Central memory CD8-positive, alpha-beta T cell (primary cell): ENCODE results near the gene TRIM37.

Source experiments
- ATAC-seq: fragments of 150-1000 bp; cut with Tn5 transposase; replicated peaks from 2 replicates; pipeline ENCODE4 v1.10.0; 2022; ENCODE audit warnings: mild to moderate bottlenecking, moderate FRiP score, moderate number of reproducible peaks; ENCODE audit not compliant: poor library complexity, severe bottlenecking; ENCODE audit errors: extremely low read depth
- DNase-seq, 2 donors: peaks; one replicate each; pipeline ENCODE4 v3.0.0; 2021; ENCODE audit warnings: low spot score in 2 of 2
- H3K27ac Mint-ChIP-seq: one replicate; pipeline ENCODE4 v1.8.0; 2022; ENCODE audit warnings: low read depth, mild to moderate bottlenecking, moderate library complexity, mixed read lengths
- H3K27me3 Mint-ChIP-seq: one replicate; pipeline ENCODE4 v1.8.0; 2022; ENCODE audit warnings: mixed read lengths
- H3K36me3 Mint-ChIP-seq: one replicate; pipeline ENCODE4 v1.8.0; 2022; ENCODE audit warnings: mild to moderate bottlenecking, moderate library complexity, mixed read lengths; ENCODE audit not compliant: insufficient read depth
- H3K4me1 Mint-ChIP-seq: one replicate; pipeline ENCODE4 v1.8.0; 2022; ENCODE audit warnings: mixed read lengths
- H3K4me3 Mint-ChIP-seq: one replicate; pipeline ENCODE4 v1.8.0; 2022; ENCODE audit warnings: mild to moderate bottlenecking, moderate library complexity, mixed read lengths
- H3K9me3 Mint-ChIP-seq: one replicate; pipeline ENCODE4 v1.8.0; 2022; ENCODE audit warnings: mixed read lengths

TRIM37 gene

DNA sequence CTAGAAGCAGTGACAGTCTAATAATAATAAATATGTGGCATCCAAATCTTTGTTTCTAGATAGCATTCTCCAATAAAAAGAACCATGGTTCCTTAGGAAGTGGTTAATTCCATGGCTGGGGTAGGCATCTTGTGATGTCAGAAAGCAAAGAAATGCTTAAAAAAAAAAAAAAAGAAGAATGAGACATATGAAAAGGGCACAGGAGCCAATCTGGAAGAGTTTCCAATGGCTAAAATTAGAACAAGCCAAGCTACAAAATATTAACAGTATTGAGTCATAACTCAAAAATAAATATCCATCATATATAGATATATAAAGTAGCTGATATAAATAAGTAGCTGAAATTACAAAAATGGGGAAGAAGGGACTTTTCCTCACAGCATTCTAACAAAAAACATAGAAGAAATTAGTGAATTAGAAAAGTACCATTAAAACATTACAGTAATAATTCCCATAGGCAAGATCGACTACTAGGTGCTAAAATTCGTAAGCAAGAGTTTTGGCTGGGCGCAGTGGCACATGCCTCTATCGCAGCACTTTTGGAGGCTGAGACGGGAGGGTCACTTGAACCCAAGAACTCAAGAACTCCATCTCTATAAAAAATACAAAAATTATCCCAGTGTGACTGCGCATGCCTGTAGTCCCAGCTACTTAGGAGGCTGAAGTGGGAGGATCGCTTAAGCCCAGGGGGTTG lies 111.3 kb downstream of the TRIM37 start:
- ATAC-seq (no peak), DNase-seq (no peak)
- H3K36me3 Mint-ChIP-seq = peaks cover 11% of the 10 kb centered on the region

DNA sequence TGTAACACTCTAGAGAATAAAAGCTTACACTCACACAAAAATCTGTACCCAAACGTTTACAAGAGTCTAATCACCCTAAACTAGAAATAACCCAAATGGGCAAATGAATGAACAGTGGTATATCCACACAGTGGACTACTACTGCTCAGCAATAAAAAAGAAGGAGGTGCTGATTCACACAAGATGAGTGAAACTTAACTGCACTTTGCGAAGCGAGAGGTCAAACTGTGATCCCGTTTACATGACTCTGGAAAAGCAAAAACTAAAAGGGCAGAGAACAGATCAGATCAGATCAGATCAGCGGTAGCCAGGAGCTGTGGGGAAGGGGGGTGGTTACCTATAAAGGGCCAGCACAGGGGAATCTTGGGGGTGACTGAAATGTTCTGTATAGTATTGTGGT lies 113.4 kb downstream of the TRIM37 start:
- H3K27me3 Mint-ChIP-seq = no peaks in the 10 kb centered on the region
- ATAC-seq (no peak), DNase-seq (no peak)
- H3K4me1 Mint-ChIP-seq = no peaks in the 10 kb centered on the region
- no peak overlapping the region for H3K27ac Mint-ChIP-seq
- H3K36me3 Mint-ChIP-seq = peaks cover 7% of the 10 kb centered on the region
- no peaks in the 10 kb centered on the region for H3K9me3 Mint-ChIP-seq
- no peak overlapping the region for H3K4me3 Mint-ChIP-seq

More for the DNA sequence above, 111.3 kb downstream of the TRIM37 start:
- H3K4me3 Mint-ChIP-seq = no peak overlapping the region
- no peaks in the 10 kb centered on the region for H3K4me1 Mint-ChIP-seq
- no peaks in the 10 kb centered on the region for H3K9me3 Mint-ChIP-seq
- no peaks in the 10 kb centered on the region for H3K27me3 Mint-ChIP-seq
- H3K27ac Mint-ChIP-seq = no peak overlapping the region

DNA sequence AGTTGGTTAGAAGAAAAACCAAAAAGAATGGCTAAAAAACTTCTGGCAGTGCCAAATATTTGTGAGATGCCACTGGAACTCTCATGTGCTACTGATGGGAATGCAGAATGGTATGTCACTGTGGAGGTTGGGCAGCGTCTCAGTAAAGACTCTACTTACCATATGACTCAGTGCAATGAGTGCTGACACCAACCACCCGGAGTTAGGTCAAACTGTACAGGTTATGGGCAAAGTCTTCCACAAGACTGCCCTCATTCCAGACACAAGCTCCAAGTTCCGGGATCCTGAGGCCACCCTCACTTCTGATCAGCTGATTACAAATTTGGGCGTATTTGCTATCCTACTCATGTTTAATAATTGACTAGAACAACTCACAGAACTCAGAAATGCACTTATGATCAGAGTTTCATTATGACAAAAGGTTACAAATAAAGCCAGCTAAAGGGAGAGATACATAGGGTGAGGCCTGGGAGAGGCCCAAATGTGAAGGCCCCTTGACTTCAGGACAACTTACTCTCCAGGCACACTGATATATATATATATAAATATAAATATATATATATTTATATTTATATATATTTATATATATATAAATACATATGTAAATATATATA lies 114.9 kb downstream of the TRIM37 start:
- Mint-ChIP-seq H3K4me3 (no peak overlapping the region), H3K36me3 (peaks cover 8% of the 10 kb centered on the region), H3K4me1 (no peaks in the 10 kb centered on the region), H3K27me3 (no peaks in the 10 kb centered on the region), H3K27ac (no peak overlapping the region), H3K9me3 (no peaks in the 10 kb centered on the region)
- ATAC-seq (no peak), DNase-seq (no peak)

DNA sequence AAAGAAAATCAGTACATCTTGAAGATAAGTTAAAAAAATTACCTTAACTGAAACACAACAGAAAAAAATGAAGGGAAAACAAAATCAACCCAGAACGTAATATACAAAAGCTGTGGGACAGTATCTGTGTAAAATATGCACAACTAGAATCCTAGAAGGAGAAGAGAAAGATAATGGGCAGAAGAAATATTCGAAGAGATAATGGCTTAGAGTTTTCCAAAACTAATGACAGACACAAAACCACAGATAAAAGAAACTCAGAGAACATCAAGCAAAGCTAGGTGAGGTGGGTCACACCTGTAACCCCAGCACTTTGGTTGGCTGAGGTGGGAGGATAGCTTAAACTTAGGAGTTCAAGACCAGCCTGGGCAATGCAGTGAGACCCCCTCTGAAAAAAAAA lies 117.1 kb downstream of the TRIM37 start:
- H3K27ac Mint-ChIP-seq = no peak overlapping the region
- no peaks in the 10 kb centered on the region for H3K9me3 Mint-ChIP-seq
- peaks cover 9% of the 10 kb centered on the region for H3K36me3 Mint-ChIP-seq
- DNase-seq (no peak), ATAC-seq (no peak)
- H3K27me3 Mint-ChIP-seq = no peaks in the 10 kb centered on the region
- H3K4me3 Mint-ChIP-seq = no peak overlapping the region
- no peaks in the 10 kb centered on the region for H3K4me1 Mint-ChIP-seq

DNA sequence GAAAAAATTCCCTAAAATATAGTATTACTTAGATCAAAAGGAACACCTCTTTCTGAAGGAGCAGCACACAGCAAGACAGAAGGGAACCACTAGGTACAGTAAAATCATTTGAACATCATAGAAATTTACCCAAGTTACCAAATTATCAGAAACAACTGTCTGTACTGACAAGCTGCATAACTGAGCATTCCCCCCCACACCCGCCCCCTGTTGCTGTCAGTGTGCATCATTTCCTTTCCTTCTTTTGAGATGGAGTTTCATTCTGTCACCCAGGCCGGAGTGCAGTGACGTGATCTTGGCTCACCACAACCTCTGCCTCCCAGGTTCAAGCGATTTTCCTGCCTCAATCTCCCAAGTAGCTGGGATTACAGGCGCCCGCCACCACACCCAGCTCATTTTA lies 120.7 kb downstream of the TRIM37 start:
- Mint-ChIP-seq H3K4me3 (no peak overlapping the region), H3K9me3 (no peaks in the 10 kb centered on the region), H3K36me3 (peaks cover 7% of the 10 kb centered on the region), H3K4me1 (no peaks in the 10 kb centered on the region), H3K27ac (no peak overlapping the region), H3K27me3 (no peaks in the 10 kb centered on the region)
- no peak for DNase-seq
- no peak for ATAC-seq

DNA sequence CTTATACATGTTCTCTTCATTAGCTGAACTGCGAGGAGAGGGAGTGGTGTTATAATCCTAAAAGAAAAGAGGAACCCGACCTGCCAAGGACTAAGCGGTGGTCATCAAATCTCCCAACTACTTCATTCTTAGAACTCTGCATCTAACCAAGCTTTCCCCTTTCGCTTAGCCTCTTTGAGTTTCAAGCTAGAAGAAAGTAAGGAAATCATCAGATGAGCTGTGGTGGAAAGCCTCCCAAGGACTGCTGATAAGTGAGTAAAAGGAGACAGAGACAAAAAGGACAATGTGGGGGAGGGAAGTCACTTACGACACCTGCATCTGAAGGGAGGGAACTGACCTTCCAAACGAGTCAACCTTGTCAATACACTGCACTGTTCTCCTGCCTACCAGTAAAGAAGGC lies 121.3 kb downstream of the TRIM37 start:
- no peaks in the 10 kb centered on the region for H3K4me1 Mint-ChIP-seq
- H3K4me3 Mint-ChIP-seq = no peak overlapping the region

DNA sequence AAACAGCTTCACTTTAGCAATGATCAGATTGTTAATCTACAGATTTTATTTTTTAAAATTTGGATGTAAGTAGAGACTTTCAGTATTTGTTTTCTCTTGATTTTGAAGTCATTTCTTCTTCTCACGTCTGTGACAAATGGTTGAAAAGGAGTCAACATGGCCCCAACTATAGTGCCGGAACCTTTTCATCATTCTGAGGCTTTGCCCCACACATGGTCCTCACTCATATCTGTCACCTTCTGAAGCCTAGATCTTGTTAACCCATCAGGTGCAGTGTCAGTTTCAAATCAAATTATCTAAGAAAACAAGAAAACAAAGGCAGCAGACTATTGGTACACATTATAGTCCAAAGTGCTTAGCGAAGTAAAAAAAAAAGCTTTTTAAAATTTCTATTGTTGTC lies 124.1 kb downstream of the TRIM37 start:
- no peak overlapping the region for H3K27ac Mint-ChIP-seq
- H3K4me1 Mint-ChIP-seq = no peaks in the 10 kb centered on the region
- H3K36me3 Mint-ChIP-seq = peaks cover 6% of the 10 kb centered on the region
- DNase-seq (no peak), ATAC-seq (no peak)
- no peak overlapping the region for H3K4me3 Mint-ChIP-seq
- H3K27me3 Mint-ChIP-seq = no peaks in the 10 kb centered on the region
- no peaks in the 10 kb centered on the region for H3K9me3 Mint-ChIP-seq

More for the DNA sequence above, 121.3 kb downstream of the TRIM37 start:
- peaks cover 7% of the 10 kb centered on the region for H3K36me3 Mint-ChIP-seq
- no peak for ATAC-seq
- no peak overlapping the region for H3K27ac Mint-ChIP-seq
- DNase-seq = no peak
- H3K9me3 Mint-ChIP-seq = no peaks in the 10 kb centered on the region
- no peaks in the 10 kb centered on the region for H3K27me3 Mint-ChIP-seq

DNA sequence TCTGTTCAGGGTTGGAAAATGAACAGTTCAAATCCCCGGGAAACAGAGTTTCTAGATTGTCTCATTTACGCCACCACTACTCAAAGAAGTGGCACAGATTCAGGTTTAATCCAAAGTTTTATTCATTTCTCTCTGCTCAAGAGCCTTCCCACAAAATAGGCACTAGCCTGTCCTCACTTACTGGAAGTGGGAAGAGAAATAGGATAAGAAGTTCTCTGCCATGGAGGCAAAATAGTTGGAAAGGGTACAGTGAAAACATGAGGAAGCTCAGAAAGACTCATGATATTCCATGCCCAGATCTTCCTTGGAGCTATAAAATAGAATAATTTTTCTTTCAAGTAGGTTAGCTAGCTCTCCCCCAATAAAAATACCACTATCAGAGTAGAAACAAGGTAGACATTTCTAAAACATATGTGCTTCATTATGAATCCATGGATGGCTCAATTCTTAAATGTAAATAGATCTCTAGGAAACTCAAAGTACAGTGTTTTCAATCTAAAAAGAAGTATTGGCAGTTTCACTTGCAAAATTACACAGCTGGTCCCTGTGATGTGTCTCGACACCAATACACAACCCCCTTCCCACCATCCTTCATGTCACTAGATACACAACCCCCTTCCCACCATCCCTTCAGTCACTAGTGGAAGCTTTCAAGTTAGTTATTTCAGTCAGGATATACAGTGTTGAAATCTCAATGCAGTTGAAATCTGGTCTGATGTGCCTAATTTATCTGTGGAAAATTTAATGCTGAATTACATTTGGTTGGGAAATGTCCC lies 125.8 kb downstream of the TRIM37 start:
- no peaks in the 10 kb centered on the region for H3K9me3 Mint-ChIP-seq
- H3K36me3 Mint-ChIP-seq = peaks cover 3% of the 10 kb centered on the region
- DNase-seq (no peak), ATAC-seq (no peak)
- no peak overlapping the region for H3K27ac Mint-ChIP-seq
- H3K4me3 Mint-ChIP-seq = no peak overlapping the region
- H3K27me3 Mint-ChIP-seq = no peaks in the 10 kb centered on the region
- no peaks in the 10 kb centered on the region for H3K4me1 Mint-ChIP-seq

DNA sequence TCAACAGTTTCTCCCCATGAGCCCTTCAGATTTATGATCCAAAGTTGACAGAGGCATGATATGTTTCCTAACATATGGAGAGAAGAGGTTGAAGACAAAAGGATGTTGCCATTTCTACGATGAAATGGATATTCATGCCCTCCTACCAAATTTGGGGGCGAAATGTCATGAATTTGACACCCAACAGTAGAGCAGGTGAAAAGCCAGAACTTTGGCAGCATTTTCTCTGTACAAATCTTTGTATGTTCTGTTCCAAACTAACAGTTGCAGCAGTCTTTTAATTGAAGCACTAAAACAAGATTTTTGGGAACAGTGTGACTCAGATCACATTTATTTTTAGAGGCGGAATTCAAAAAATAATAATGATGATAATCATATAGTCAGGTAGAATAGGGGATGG lies 130.1 kb downstream of the TRIM37 start:
- Mint-ChIP-seq H3K27me3 (no peaks in the 10 kb centered on the region), H3K4me1 (no peaks in the 10 kb centered on the region), H3K4me3 (no peak overlapping the region), H3K27ac (no peak overlapping the region), H3K36me3 (no peaks in the 10 kb centered on the region), H3K9me3 (no peaks in the 10 kb centered on the region)
- ATAC-seq (no peak), DNase-seq (no peak)

DNA sequence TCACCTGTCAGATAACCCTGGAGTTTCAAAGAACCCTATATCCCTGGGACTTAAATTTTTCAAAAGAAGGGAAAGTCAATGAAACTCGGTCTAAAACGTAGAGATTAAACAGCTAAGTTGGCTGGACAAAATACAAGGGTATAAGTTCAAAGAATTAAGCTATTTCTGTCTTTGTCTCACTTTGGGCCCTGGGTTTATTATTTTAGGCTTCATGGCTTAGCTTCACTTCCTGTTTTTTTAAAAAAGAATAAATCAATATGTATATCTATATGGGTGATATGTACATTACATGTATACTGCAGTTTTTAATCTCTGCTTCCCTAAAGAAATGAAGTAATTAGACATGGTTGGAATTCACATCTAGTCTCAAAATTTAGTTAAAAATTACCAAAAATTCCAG lies 132.3 kb downstream of the TRIM37 start:
- ATAC-seq = no peak

DNA sequence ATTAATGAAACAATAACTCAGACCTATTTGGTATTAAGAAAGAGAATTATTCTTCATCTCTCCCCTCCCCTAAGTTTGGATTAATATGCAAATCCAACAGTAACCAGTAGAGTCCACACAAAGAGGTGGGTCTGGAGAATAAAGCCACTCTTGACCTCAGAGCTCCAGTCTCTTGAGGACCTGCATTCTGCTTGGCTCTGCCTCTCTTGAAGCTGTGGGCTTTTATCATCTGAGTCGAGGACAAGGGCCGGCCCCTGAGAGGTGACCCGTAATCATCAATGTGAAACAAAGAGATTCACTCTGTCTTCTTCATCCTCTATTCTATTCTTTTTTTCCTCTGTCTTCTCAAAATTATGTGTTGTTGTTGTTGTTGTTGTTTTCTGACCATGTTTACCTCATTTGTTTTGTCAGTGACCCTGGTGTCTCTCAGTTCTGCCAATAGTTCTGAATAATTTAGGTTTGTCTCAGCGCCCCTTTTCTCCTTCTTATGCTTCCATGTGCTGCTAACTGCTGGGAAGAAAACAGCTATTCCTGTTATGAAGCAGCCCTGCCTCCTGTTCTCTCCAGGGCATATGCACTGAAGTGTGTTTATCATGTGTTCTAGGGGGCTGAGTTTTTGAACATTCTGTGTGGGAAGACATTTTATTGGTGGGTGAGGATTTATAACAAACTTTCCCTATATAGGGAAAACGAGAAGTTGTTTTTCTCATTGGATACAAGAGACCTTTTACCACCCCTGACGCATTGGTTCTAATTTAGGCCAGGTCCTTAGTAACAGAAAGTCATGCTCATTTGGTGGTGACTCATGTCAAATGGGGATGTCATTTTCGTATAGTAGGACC lies 135.8 kb downstream of the TRIM37 start:
- no peak overlapping the region for H3K27ac Mint-ChIP-seq
- DNase-seq (no peak), ATAC-seq (no peak)
- no peak overlapping the region for H3K4me3 Mint-ChIP-seq
- no peaks in the 10 kb centered on the region for H3K27me3 Mint-ChIP-seq
- H3K9me3 Mint-ChIP-seq = no peaks in the 10 kb centered on the region
- peaks cover 6% of the 10 kb centered on the region for H3K4me1 Mint-ChIP-seq
- H3K36me3 Mint-ChIP-seq = no peaks in the 10 kb centered on the region

More for the DNA sequence above, 132.3 kb downstream of the TRIM37 start:
- Mint-ChIP-seq H3K36me3 (no peaks in the 10 kb centered on the region), H3K9me3 (no peaks in the 10 kb centered on the region), H3K4me3 (no peak overlapping the region), H3K27me3 (no peaks in the 10 kb centered on the region), H3K27ac (no peak overlapping the region), H3K4me1 (no peaks in the 10 kb centered on the region)
- DNase-seq = no peak

DNA sequence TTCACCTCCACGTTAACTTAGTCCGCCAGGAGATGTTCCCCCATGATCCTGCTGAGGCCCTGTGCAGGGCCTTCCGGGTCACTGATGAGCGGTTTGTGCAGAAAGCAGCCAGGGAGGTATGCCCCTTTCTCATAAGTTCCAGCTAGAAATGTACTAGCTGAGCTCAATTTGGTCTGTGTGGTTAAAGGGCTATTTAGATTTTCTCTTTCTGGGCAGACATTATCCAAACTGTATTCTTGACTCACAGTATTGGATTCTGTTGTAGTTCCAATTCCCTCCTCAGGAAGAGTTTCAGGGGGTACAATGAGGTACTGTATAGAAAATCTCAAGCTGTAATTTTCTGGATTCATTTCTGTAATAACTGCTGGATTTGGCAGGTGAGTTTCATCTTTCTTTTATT lies 137.1 kb downstream of the TRIM37 start:
- no peak for DNase-seq
- Mint-ChIP-seq H3K36me3 (no peaks in the 10 kb centered on the region), H3K4me1 (peaks cover 6% of the 10 kb centered on the region), H3K27ac (no peak overlapping the region), H3K9me3 (no peaks in the 10 kb centered on the region), H3K4me3 (no peak overlapping the region), H3K27me3 (no peaks in the 10 kb centered on the region)
- ATAC-seq = no peak
